H1 (cell line): Measurements from ENCODE around the gene GRK6. TPM values are rescaled to one million over a fixed set of nuclear protein-coding genes. Genes with fewer than 3 reads are reported as not detected.

Experiments used
- CTCF ChIA-PET: fragments of 300-600 bp; sonication (Branson Sonifier 250); formaldehyde crosslinking; loops from one replicate; lab custom pipeline; 2021; ENCODE audit not compliant: partially characterized antibody; lab: Charles Lee
- POLR2A ChIA-PET: fragments of 300-600 bp; sonication (Branson Sonifier 250); formaldehyde crosslinking; loops from one replicate; lab custom pipeline; 2021; ENCODE audit warnings: inconsistent platforms; ENCODE audit not compliant: partially characterized antibody; lab: Charles Lee
- DNase-seq, 2 experiments: peaks; one replicate each; pipeline versions ENCODE4 v3.0.0 to v3.0.0-alpha.2; 2010 to 2022; ENCODE audit warnings: low spot score in 2 of 2, low read depth in 1 of 2, mixed read lengths in 1 of 2
- FAIRE-seq: peaks from 2 replicates; lab custom pipeline; 2011; peaks lifted over from hg19 to GRCh38; lab: Jason Lieb, UNC
- H2AFZ ChIP-seq: 2 replicates; pipeline ENCODE4 v1.8.1; 2012; ENCODE audit warnings: low read length, inconsistent platforms
- H2AK5ac ChIP-seq: 2 replicates; pipeline ENCODE4 v1.6.1; 2013; ENCODE audit warnings: low read depth, low read length
- H2BK120ac ChIP-seq: replicated peaks from 2 replicates; pipeline ENCODE3; 2013; ENCODE audit warnings: low read depth, low read length, inconsistent platforms
- H2BK12ac ChIP-seq: 2 replicates; pipeline ENCODE4 v1.6.1; 2013; ENCODE audit warnings: low read depth, low read length
- H2BK15ac ChIP-seq: 2 replicates; pipeline ENCODE4 v1.6.1; 2013; ENCODE audit warnings: low read length
- H2BK20ac ChIP-seq: 2 replicates; pipeline ENCODE4 v1.6.1; 2013; ENCODE audit warnings: low read length
- H2BK5ac ChIP-seq: 2 replicates; pipeline ENCODE4 v1.6.1; 2013; ENCODE audit warnings: low read depth, low read length
- H3K14ac ChIP-seq: 2 replicates; pipeline ENCODE4 v1.6.1; 2013; ENCODE audit warnings: inconsistent platforms; ENCODE audit not compliant: insufficient read length
- H3K18ac ChIP-seq: 2 replicates; pipeline ENCODE4 v1.6.1; 2013; ENCODE audit warnings: low read length; ENCODE audit errors: extremely low read depth
- H3K23ac ChIP-seq: 2 replicates; pipeline ENCODE4 v1.6.1; 2013; ENCODE audit warnings: inconsistent platforms; ENCODE audit not compliant: insufficient read length
- H3K23me2 ChIP-seq: 2 replicates; pipeline ENCODE4 v1.6.1; 2013; ENCODE audit warnings: low read depth, low read length
- H3K27ac ChIP-seq: 2 replicates; pipeline ENCODE4 v1.6.1; 2011; ENCODE audit warnings: low read depth, low read length, inconsistent platforms
- H3K27me3 ChIP-seq, 4 experiments: replicated peaks in 1 of 4; 1 replicate in 1 of 4; 2 replicates in 3 of 4; pipeline versions ENCODE4 v1.6.1 to v1.8.1; 2011 to 2013; ENCODE audit warnings: low read length in 3 of 4, mild to moderate bottlenecking in 3 of 4, inconsistent platforms in 2 of 4, mixed read lengths in 2 of 4, moderate library complexity in 1 of 4; ENCODE audit not compliant: control insufficient read depth in 3 of 4, insufficient read depth in 3 of 4; ENCODE audit errors: extremely low read depth in 1 of 4
- H3K36me3 ChIP-seq, 4 experiments: 2 replicates each; pipeline versions ENCODE4 v1.6.1 to v1.8.1; 2011 to 2013; ENCODE audit warnings: mild to moderate bottlenecking in 4 of 4, low read length in 3 of 4, moderate library complexity in 2 of 4, control low read depth in 1 of 4, inconsistent platforms in 1 of 4; ENCODE audit not compliant: insufficient read depth in 4 of 4, control insufficient read depth in 2 of 4
- H3K4ac ChIP-seq: replicated peaks from 2 replicates; pipeline ENCODE3; 2013; ENCODE audit warnings: low read length, low read depth, mixed read lengths, inconsistent platforms; ENCODE audit not compliant: insufficient read length
- H3K4me1 ChIP-seq, 4 experiments: replicated peaks in 1 of 4; 1 replicate in 1 of 4; 2 replicates in 3 of 4; pipeline versions ENCODE4 v1.6.1 to v1.8.1; 2011 to 2013; ENCODE audit warnings: low read length in 3 of 4, inconsistent platforms in 2 of 4, mixed read lengths in 1 of 4; ENCODE audit not compliant: insufficient read depth in 4 of 4, control insufficient read depth in 3 of 4
- H3K4me2 ChIP-seq, 2 experiments: 2 replicates each; pipeline versions ENCODE4 v1.6.1 to v1.8.1; 2011 to 2013; ENCODE audit warnings: low read depth in 2 of 2, low read length in 2 of 2, control low read depth in 1 of 2, inconsistent platforms in 1 of 2, mild to moderate bottlenecking in 1 of 2; ENCODE audit not compliant: insufficient read depth in 1 of 2
- H3K4me3 ChIP-seq, 4 experiments: fragments of 200-600, 300-600 bp in 1 of 4; sonication (generic), shearing (Covaris generic), sonication (Bioruptor Twin) in 1 of 4; 2 replicates each; pipeline versions ENCODE4 v1.5.1 to v1.8.1; 2011 to 2016; ENCODE audit warnings: low read length in 4 of 4, low read depth in 3 of 4, control low read depth in 2 of 4, inconsistent platforms in 2 of 4, mild to moderate bottlenecking in 2 of 4, mixed read lengths in 1 of 4, moderate library complexity in 1 of 4; ENCODE audit not compliant: insufficient read depth in 2 of 4; ENCODE audit errors: extremely low read depth in 1 of 4
- H3K56ac ChIP-seq: replicated peaks from 2 replicates; pipeline ENCODE3; 2013; ENCODE audit warnings: low read depth, mild to moderate bottlenecking, mixed read lengths, low read length, inconsistent platforms; ENCODE audit not compliant: insufficient read length
- H3K79me1 ChIP-seq: 2 replicates; pipeline ENCODE4 v1.6.1; 2013; ENCODE audit warnings: low read depth, low read length, control low read depth
- H3K79me2 ChIP-seq, 2 experiments: 2 replicates each; pipeline versions ENCODE4 v1.6.1 to v1.8.1; 2012 to 2013; ENCODE audit warnings: low read length in 2 of 2, mild to moderate bottlenecking in 2 of 2, inconsistent platforms in 1 of 2; ENCODE audit not compliant: insufficient read depth in 2 of 2, control insufficient read depth in 1 of 2
- H3K9ac ChIP-seq, 4 experiments: replicated peaks in 1 of 4; 1 replicate in 1 of 4; 2 replicates in 3 of 4; pipeline versions ENCODE4 v1.6.1 to v1.8.1; 2011 to 2013; ENCODE audit warnings: low read depth in 3 of 4, low read length in 3 of 4, control low read depth in 2 of 4, mild to moderate bottlenecking in 2 of 4, moderate library complexity in 2 of 4, inconsistent platforms in 1 of 4; ENCODE audit errors: extremely low read depth in 1 of 4
- H3K9me3 ChIP-seq, 2 experiments: 2 replicates each; pipeline versions ENCODE4 v1.6.1 to v1.8.1; 2012 to 2013; ENCODE audit warnings: mild to moderate bottlenecking in 2 of 2, moderate library complexity in 2 of 2, control low read depth in 1 of 2, inconsistent platforms in 1 of 2, low read depth in 1 of 2, low read length in 1 of 2, mixed read lengths in 1 of 2; ENCODE audit not compliant: insufficient read depth in 2 of 2
- H4K20me1 ChIP-seq, 2 experiments: replicated peaks in 1 of 2; 2 replicates each; pipeline versions ENCODE3 to v1.8.1; 2011 to 2013; ENCODE audit warnings: inconsistent platforms in 2 of 2, low read length in 2 of 2, mild to moderate bottlenecking in 1 of 2; ENCODE audit not compliant: insufficient read depth in 2 of 2, control insufficient read depth in 1 of 2
- H4K5ac ChIP-seq: 2 replicates; pipeline ENCODE4 v1.6.1; 2013; ENCODE audit warnings: low read length, low read depth, mixed read lengths, inconsistent platforms; ENCODE audit not compliant: insufficient read length
- H4K8ac ChIP-seq: 2 replicates; pipeline ENCODE4 v1.8.0; 2013; ENCODE audit warnings: mild to moderate bottlenecking, moderate library complexity, low read length, inconsistent platforms; ENCODE audit not compliant: insufficient read depth; ENCODE audit errors: extremely low read depth
- H4K91ac ChIP-seq: replicated peaks from 2 replicates; pipeline ENCODE3; 2013; ENCODE audit warnings: low read length, mixed read lengths, inconsistent platforms; ENCODE audit not compliant: insufficient read length
- KDM4A ChIP-seq: IDR thresholded peaks from one replicate; pipeline ENCODE4 v1.7.1; 2012; ENCODE audit warnings: low read depth, mild to moderate bottlenecking, moderate library complexity, low read length, inconsistent platforms; ENCODE audit not compliant: severe bottlenecking
- RBBP5 ChIP-seq: IDR thresholded peaks from 2 replicates; pipeline ENCODE4 v1.7.1; 2012; ENCODE audit warnings: low read depth, mild to moderate bottlenecking, inconsistent platforms, low read length, moderate library complexity, borderline replicate concordance
- RNF2 ChIP-seq: fragments of 200-900, 300-1000 bp; sonication (generic); IDR thresholded peaks from 2 replicates; pipeline ENCODE4 v1.7.1; 2016; ENCODE audit warnings: borderline replicate concordance, low read depth, mild to moderate bottlenecking, antibody characterized with exemption, low read length; ENCODE audit not compliant: poor library complexity, severe bottlenecking; ENCODE audit errors: missing control alignments
- SUZ12 ChIP-seq: fragments of 200-600 bp; sonication (generic); IDR thresholded peaks from 2 replicates; pipeline ENCODE4 v1.6.1; 2012; ENCODE audit warnings: mild to moderate bottlenecking, inconsistent platforms, low read length, moderate library complexity, mixed read lengths
- WGBS, 2 experiments: shearing (Covaris generic) in 1 of 2; methylation state at CpG; one replicate each; pipeline versions ENCODE4 v1.1.6 to v1.1.7; 2013 to 2015; ENCODE audit warnings: low lambda C conversion rate in 2 of 2, mixed read lengths in 2 of 2, inconsistent platforms in 1 of 2, low coverage in 1 of 2, missing lambda C conversion rate in 1 of 2; ENCODE audit not compliant: insufficient replicate concordance in 2 of 2, insufficient coverage in 1 of 2, insufficient read length in 1 of 2; ENCODE audit errors: extremely low coverage in 1 of 2, missing lambda C conversion rate in 1 of 2; 5-methylcytosine and 5-hydroxymethylcytosine counted together
- polyA plus RNA-seq, 7 experiments: library from polyadenylated mRNA; depleted of rRNA in 3 of 7; stranded (reverse) in 5 of 7; unstranded in 2 of 7; fragments of >200 nt in 5 of 7; fragments of 200-250 nt in 2 of 7; gene quantifications; 1 replicate in 5 of 7; 2 replicates in 1 of 7; 4 replicates in 1 of 7; pipeline versions ENCODE4 v1.2.1 to v1.2.3, GENCODE V29; 2011 to 2013; ENCODE audit warnings: missing spikeins in 2 of 7, mixed read lengths in 2 of 7
- total RNA-seq: library from RNA; stranded (reverse); fragmentation: NEBNext Ultra II Directional; extraction: Animal tissue kit (Norgen Biotek cat#: 25700); gene quantifications from 2 replicates; pipeline ENCODE4 v1.2.1, GENCODE V29; 2021
- TF ChIP-seq, protein P1 (sequence below): IDR thresholded peaks from 2 replicates; pipeline ENCODE4 v1.6.1; 2011; ENCODE audit warnings: low read length, improper control_type of control experiment
- TF ChIP-seq, protein P2 (sequence below), 3 experiments: IDR thresholded peaks; 1 replicate in 2 of 3; 2 replicates in 1 of 3; pipeline versions ENCODE4 v1.5.1 to v1.6.1; 2011; ENCODE audit warnings: low read length in 3 of 3, mild to moderate bottlenecking in 3 of 3, inconsistent platforms in 2 of 3, low read depth in 1 of 3, moderate library complexity in 1 of 3; ENCODE audit not compliant: insufficient read depth in 1 of 3; ENCODE audit errors: control extremely low read depth in 1 of 3

Gene GRK6
- total and polyA plus RNA-seq, 2 of the 8 experiments (the other 6 are each of a cell fraction or from before 2014, with no cell fraction given): 31.8 to 57.8 TPM

DNA sequence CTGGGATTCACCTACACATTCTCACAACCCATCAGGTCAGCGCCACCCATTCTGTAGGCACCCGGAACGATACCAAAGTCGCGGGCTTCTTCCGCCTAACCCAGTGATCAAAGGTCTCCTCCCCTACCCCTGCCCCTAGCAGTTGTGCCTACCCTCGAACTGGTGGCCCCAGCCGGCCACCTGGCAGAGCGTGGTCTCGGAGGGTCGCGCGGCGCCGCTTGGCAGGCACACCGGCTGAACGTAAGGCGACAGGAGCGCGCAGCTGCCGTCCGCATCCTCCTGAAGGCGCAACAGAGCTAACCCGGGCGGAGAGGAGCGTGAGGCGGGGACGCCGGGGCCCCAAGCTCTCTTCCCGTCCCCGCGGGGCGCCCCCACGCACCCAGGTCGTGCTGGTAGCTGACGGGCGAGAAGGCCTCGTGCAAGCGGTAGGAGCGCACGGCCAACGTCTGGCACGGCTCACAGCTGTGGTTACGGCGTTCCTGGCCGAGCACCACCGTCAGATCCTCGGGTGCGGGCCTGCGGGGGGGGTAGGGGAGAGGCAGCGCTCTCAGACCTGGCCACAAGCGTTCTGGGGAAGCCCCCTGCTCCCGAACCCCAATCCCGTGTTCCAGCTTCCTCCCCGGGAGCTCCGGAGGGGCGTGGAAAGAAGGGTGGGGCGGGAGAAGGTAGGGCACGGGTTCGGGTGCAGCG lies 23.2 kb upstream of the GRK6 start:
- H3K4me2 ChIP-seq: peak overlapping the region; percentile 82 to 93
- TF ChIP-seq, protein P1, sequence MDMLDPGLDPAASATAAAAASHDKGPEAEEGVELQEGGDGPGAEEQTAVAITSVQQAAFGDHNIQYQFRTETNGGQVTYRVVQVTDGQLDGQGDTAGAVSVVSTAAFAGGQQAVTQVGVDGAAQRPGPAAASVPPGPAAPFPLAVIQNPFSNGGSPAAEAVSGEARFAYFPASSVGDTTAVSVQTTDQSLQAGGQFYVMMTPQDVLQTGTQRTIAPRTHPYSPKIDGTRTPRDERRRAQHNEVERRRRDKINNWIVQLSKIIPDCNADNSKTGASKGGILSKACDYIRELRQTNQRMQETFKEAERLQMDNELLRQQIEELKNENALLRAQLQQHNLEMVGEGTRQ: no peak
- TF ChIP-seq, protein P2, sequence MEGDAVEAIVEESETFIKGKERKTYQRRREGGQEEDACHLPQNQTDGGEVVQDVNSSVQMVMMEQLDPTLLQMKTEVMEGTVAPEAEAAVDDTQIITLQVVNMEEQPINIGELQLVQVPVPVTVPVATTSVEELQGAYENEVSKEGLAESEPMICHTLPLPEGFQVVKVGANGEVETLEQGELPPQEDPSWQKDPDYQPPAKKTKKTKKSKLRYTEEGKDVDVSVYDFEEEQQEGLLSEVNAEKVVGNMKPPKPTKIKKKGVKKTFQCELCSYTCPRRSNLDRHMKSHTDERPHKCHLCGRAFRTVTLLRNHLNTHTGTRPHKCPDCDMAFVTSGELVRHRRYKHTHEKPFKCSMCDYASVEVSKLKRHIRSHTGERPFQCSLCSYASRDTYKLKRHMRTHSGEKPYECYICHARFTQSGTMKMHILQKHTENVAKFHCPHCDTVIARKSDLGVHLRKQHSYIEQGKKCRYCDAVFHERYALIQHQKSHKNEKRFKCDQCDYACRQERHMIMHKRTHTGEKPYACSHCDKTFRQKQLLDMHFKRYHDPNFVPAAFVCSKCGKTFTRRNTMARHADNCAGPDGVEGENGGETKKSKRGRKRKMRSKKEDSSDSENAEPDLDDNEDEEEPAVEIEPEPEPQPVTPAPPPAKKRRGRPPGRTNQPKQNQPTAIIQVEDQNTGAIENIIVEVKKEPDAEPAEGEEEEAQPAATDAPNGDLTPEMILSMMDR (IDR thresholded peaks at IDR 0.05; ENCODE audit: control extremely low read depth in 1 of 3, insufficient read depth in 1 of 3, low read depth in 1 of 3, low read length in 3 of 3): peak in 1 of 3 experiments; percentile 3; a peak in 1 of 4 replicates
- TF ChIP-seq KDM4A (peak; percentile 23), SUZ12 (peak; percentile 32), RBBP5 (0 out of 2 replicates have a peak, but pooled peaks have one; percentile 21), RNF2 (peak; percentile 32)

More for the DNA sequence above, 23.2 kb upstream of the GRK6 start:
- peak overlapping the region; percentile 72; the same call in 1 of the 2 replicates for H2BK15ac ChIP-seq
- WGBS, 2 experiments: 3% methylated on average over 60 of the region's 61 CpGs; no CpG with 5 or more reads in 1 of the 2 experiments
- H2AFZ ChIP-seq: peak overlapping the region; percentile 31; the same call in 1 of the 2 replicates
- peaks cover 22 to 66% (median 44%) of the 10 kb centered on the region in 4 experiments for H3K27me3 ChIP-seq
- peak overlapping the region; percentile 95 for H3K18ac ChIP-seq
- H2BK20ac ChIP-seq: peak overlapping the region; percentile 6; the same call in 1 of the 2 replicates
- H3K36me3 ChIP-seq: no peaks in the 10 kb centered on the region
- peak overlapping the region; percentile 56; the same call in 1 of the 2 replicates for H2BK5ac ChIP-seq
- peak overlapping the region; percentile 45 for H2BK120ac ChIP-seq
- no peak overlapping the region for H3K27ac ChIP-seq
- no peaks in the 10 kb centered on the region for H3K79me2 ChIP-seq
- no peaks in the 10 kb centered on the region for H4K20me1 ChIP-seq
- ChIA-PET CTCF (interaction anchor here (0.9 to 10.5 kb wide), 22 partner anchors 9 to 289 kb away, joined by 3 to 343 read pairs (median 14); partner anchors contain the start of genes GRK6, LMAN2, PRR7 and RGS14), POLR2A (interaction anchor here (0.7 to 10.8 kb wide), 20 partner anchors 10 to 100 kb away, joined by 3 to 143 read pairs (median 4); partner anchors contain the start of genes GRK6, LMAN2, PDLIM7 and PRELID1)
- H3K14ac ChIP-seq: no peak overlapping the region
- H3K4ac ChIP-seq: peak overlapping the region; percentile 54
- H2AK5ac ChIP-seq: no peak overlapping the region
- peaks cover 0 to 22% (median 14%) of the 10 kb centered on the region in 4 experiments; a peak in 5 of 7 replicates for H3K4me1 ChIP-seq
- no peak for FAIRE-seq
- peak overlapping the region; percentile 79 for H4K8ac ChIP-seq
- peak overlapping the region; percentile 26 for H4K5ac ChIP-seq
- peak overlapping the region; percentile 84 for H4K91ac ChIP-seq
- H3K4me3 ChIP-seq: peak overlapping the region; percentile 9 to 65 (median 48)
- H2BK12ac ChIP-seq: peak overlapping the region; percentile 80; the same call in 1 of the 2 replicates
- H3K9ac ChIP-seq: no peak overlapping the region; a peak in 2 of 7 replicates
- no peaks in the 10 kb centered on the region for H3K79me1 ChIP-seq
- no peaks in the 10 kb centered on the region for H3K9me3 ChIP-seq
- peaks cover 13% of the 10 kb centered on the region; the same call in 1 of the 2 replicates for H3K23me2 ChIP-seq
- H3K23ac ChIP-seq: no peak overlapping the region
- peak overlapping the region; percentile 6 for H3K56ac ChIP-seq
- DNase-seq: peak in 1 of 2 experiments; percentile 74
